Muscle of leg (tissue), 11 donors: ENCODE data around the gene PSMD5. TPM values are rescaled to one million over a fixed set of nuclear protein-coding genes. Genes with fewer than 3 reads are reported as not detected.

Source experiments
- DNase-seq: peaks from one replicate; pipeline ENCODE4 v3.0.0; 2013
- H3K27ac ChIP-seq: one replicate; pipeline ENCODE4 v1.5.1; 2013; ENCODE audit warnings: mild to moderate bottlenecking, low read length, control low read depth
- H3K27me3 ChIP-seq: one replicate; pipeline ENCODE4 v1.6.1; 2013; ENCODE audit warnings: low read length; ENCODE audit not compliant: control insufficient read depth, insufficient read depth
- H3K36me3 ChIP-seq: one replicate; pipeline ENCODE4 v1.6.1; 2013; ENCODE audit warnings: low read length; ENCODE audit not compliant: control insufficient read depth, insufficient read depth
- H3K4me1 ChIP-seq: one replicate; pipeline ENCODE4 v1.6.1; 2013; ENCODE audit warnings: low read length; ENCODE audit not compliant: control insufficient read depth, insufficient read depth
- H3K4me3 ChIP-seq: one replicate; pipeline ENCODE4 v1.5.1; 2013; ENCODE audit warnings: low read length, control low read depth
- H3K9me3 ChIP-seq: replicated peaks from 2 replicates; pipeline ENCODE4 v1.6.1; 2013; ENCODE audit warnings: low read depth, low read length; ENCODE audit not compliant: control insufficient read depth
- WGBS: methylation state at CpG from one replicate; pipeline ENCODE4 v1.1.5; 2013; ENCODE audit warnings: missing lambda C conversion rate; ENCODE audit not compliant: insufficient coverage; 5-methylcytosine and 5-hydroxymethylcytosine counted together
- polyA plus RNA-seq, 8 donors: library from polyadenylated mRNA; unstranded; fragments of 120-200 nt; gene quantifications; one replicate each; pipeline versions ENCODE4 v1.2.1 to v1.2.3, GENCODE V29; 2013; ENCODE audit warnings: inconsistent platforms in 1 of 8, low replicate concordance in 1 of 8; ENCODE audit not compliant: insufficient read length in 8 of 8, insufficient read depth in 1 of 8
- total RNA-seq: library from RNA; stranded (reverse); fragments of 120-200 nt; gene quantifications from one replicate; pipeline ENCODE4 v1.2.4, GENCODE V29; 2013

The PSMD5 gene
- total and polyA plus RNA-seq, 9 donors = 17.1 to 24.9 (median 21.1) TPM

GRCh38 chr9:120875643-120875953, 32.9 kb upstream of the PSMD5 start:
- Histone ChIP-seq H3K36me3 (peaks cover 20% of the 10 kb centered on the region), H3K9me3 (no peaks in the 10 kb centered on the region), H3K27me3 (peaks cover 3% of the 10 kb centered on the region), H3K27ac (peak overlapping the region; percentile 75), H3K4me3 (peak overlapping the region; percentile 80), H3K4me1 (peaks cover 19% of the 10 kb centered on the region)
- DNase-seq = no peak
- WGBS = 45% methylated on average over 5 of the region's 7 CpGs

- peaks cover 22% of the 10 kb centered on the region for H3K4me1 ChIP-seq
- H3K9me3 ChIP-seq = no peaks in the 10 kb centered on the region
- H3K27me3 ChIP-seq = peaks cover 3% of the 10 kb centered on the region
- DNase-seq = no peak
- 61% methylated on average over 4 of the region's 4 CpGs for WGBS
- peaks cover 24% of the 10 kb centered on the region for H3K36me3 ChIP-seq
- H3K27ac ChIP-seq = peak overlapping the region; percentile 75
- H3K4me3 ChIP-seq = no peak overlapping the region
These were observed 32.5 kb upstream of the PSMD5 start for GRCh38 chr9:120875195-120875565.

GRCh38 chr9:120874226-120875194, 31.8 kb upstream of the PSMD5 start:
- Histone ChIP-seq H3K27me3 (peaks cover 3% of the 10 kb centered on the region), H3K4me3 (no peak overlapping the region), H3K27ac (no peak overlapping the region), H3K4me1 (peaks cover 29% of the 10 kb centered on the region), H3K9me3 (no peaks in the 10 kb centered on the region), H3K36me3 (peaks cover 24% of the 10 kb centered on the region)
- DNase-seq = no peak
- 88% methylated on average over 6 of the region's 10 CpGs for WGBS

GRCh38 chr9:120873512-120873911, 30.8 kb upstream of the PSMD5 start:
- Histone ChIP-seq H3K4me3 (no peak overlapping the region), H3K9me3 (no peaks in the 10 kb centered on the region), H3K27ac (no peak overlapping the region), H3K27me3 (peaks cover 3% of the 10 kb centered on the region), H3K4me1 (peaks cover 34% of the 10 kb centered on the region), H3K36me3 (peaks cover 24% of the 10 kb centered on the region)
- DNase-seq = no peak
- 67% methylated on average over 3 of the region's 4 CpGs for WGBS

- 90% methylated on average over 2 of the region's 3 CpGs for WGBS
- Histone ChIP-seq H3K27ac (no peak overlapping the region), H3K27me3 (no peaks in the 10 kb centered on the region), H3K36me3 (peaks cover 24% of the 10 kb centered on the region), H3K4me1 (peaks cover 35% of the 10 kb centered on the region), H3K9me3 (no peaks in the 10 kb centered on the region), H3K4me3 (no peak overlapping the region)
- no peak for DNase-seq
These were observed 30.2 kb upstream of the PSMD5 start for GRCh38 chr9:120872791-120873502.

- H3K36me3 ChIP-seq = peaks cover 48% of the 10 kb centered on the region
- H3K27me3 ChIP-seq = no peaks in the 10 kb centered on the region
- H3K27ac ChIP-seq = no peak overlapping the region
These were observed 27.5 kb upstream of the PSMD5 start for GRCh38 chr9:120870206-120870605.

GRCh38 chr9:120869726-120870125, 27.0 kb upstream of the PSMD5 start:
- WGBS = 87% methylated on average over 9 of the region's 10 CpGs
- Histone ChIP-seq H3K9me3 (no peaks in the 10 kb centered on the region), H3K4me1 (peaks cover 25% of the 10 kb centered on the region), H3K4me3 (no peak overlapping the region), H3K36me3 (peaks cover 49% of the 10 kb centered on the region), H3K27ac (peak overlapping the region; percentile 90), H3K27me3 (no peaks in the 10 kb centered on the region)
- peak; percentile 27 for DNase-seq

More at GRCh38 chr9:120870206-120870605, 27.5 kb upstream of the PSMD5 start:
- no peaks in the 10 kb centered on the region for H3K9me3 ChIP-seq
- WGBS = 54% methylated on average over 9 of the region's 9 CpGs
- DNase-seq = peak; percentile 19
- peaks cover 25% of the 10 kb centered on the region for H3K4me1 ChIP-seq
- H3K4me3 ChIP-seq = no peak overlapping the region

GRCh38 chr9:120869360-120869687, 26.6 kb upstream of the PSMD5 start:
- no CpG with 5 or more reads among the region's 10 CpGs for WGBS
- no peak for DNase-seq
- H3K36me3 ChIP-seq = peaks cover 46% of the 10 kb centered on the region

GRCh38 chr9:120868676-120869359, 26.1 kb upstream of the PSMD5 start:
- Histone ChIP-seq H3K4me3 (peak overlapping the region; percentile 69), H3K4me1 (peaks cover 25% of the 10 kb centered on the region), H3K27me3 (no peaks in the 10 kb centered on the region), H3K27ac (peak overlapping the region; percentile 90), H3K9me3 (no peaks in the 10 kb centered on the region), H3K36me3 (peaks cover 45% of the 10 kb centered on the region)
- peak; percentile 94 for DNase-seq
- 1% methylated on average over 36 of the region's 52 CpGs for WGBS

More at GRCh38 chr9:120869360-120869687, 26.6 kb upstream of the PSMD5 start:
- H3K4me3 ChIP-seq = peak overlapping the region; percentile 69
- no peaks in the 10 kb centered on the region for H3K27me3 ChIP-seq
- no peaks in the 10 kb centered on the region for H3K9me3 ChIP-seq
- H3K27ac ChIP-seq = peak overlapping the region; percentile 90
- peaks cover 25% of the 10 kb centered on the region for H3K4me1 ChIP-seq

GRCh38 chr9:120868339-120868675, 25.6 kb upstream of the PSMD5 start:
- Histone ChIP-seq H3K36me3 (peaks cover 45% of the 10 kb centered on the region), H3K9me3 (no peaks in the 10 kb centered on the region), H3K27me3 (no peaks in the 10 kb centered on the region), H3K4me1 (peaks cover 25% of the 10 kb centered on the region), H3K27ac (peak overlapping the region; percentile 90), H3K4me3 (peak overlapping the region; percentile 54)
- 13% methylated on average over 6 of the region's 11 CpGs for WGBS
- DNase-seq = no peak
